AG09319 (cell line): ENCODE results near the gene PSD4.

Source experiments
- DNase-seq: peaks from one replicate; pipeline ENCODE4 v3.0.0-alpha.2; 2010; ENCODE audit warnings: low read depth; ENCODE audit errors: extremely low read depth
- CTCF ChIP-seq: IDR thresholded peaks from 2 replicates; pipeline ENCODE4 v1.5.1; 2011; ENCODE audit warnings: low read depth, mild to moderate bottlenecking, inconsistent platforms, low read length, moderate library complexity

Gene PSD4

GRCh38 chr2:113228991-113229716 is 55.4 kb downstream of the PSD4 start:
- no peak for DNase-seq
- no peak for TF ChIP-seq CTCF

GRCh38 chr2:113229795-113230194 is 56.0 kb downstream of the PSD4 start:
- no peak for DNase-seq
- TF ChIP-seq CTCF, result no peak

- TF ChIP-seq CTCF, result no peak
- no peak for DNase-seq
Measured at GRCh38 chr2:113230531-113230930, 56.8 kb downstream of the PSD4 start.

GRCh38 chr2:113231064-113231463 is 57.3 kb downstream of the PSD4 start:
- DNase-seq, result no peak
- no peak for TF ChIP-seq CTCF

GRCh38 chr2:113232123-113232522 is 58.4 kb downstream of the PSD4 start:
- TF ChIP-seq CTCF, result no peak
- no peak for DNase-seq

- TF ChIP-seq CTCF, result no peak
- no peak for DNase-seq
Measured at GRCh38 chr2:113232740-113233139, 59.0 kb downstream of the PSD4 start.

GRCh38 chr2:113233593-113234550 is 60.1 kb downstream of the PSD4 start:
- TF ChIP-seq CTCF, result peak; percentile 17
- DNase-seq, result no peak
